IPS-NIHi7 (cell line): ENCODE measurements around the gene DSC2.
A peak's percentile ranks its signal among the peaks of the same experiment; 100 is the strongest.
"Not testable (repeated sequence)": the region's sequence is repeated elsewhere in the genome, so short reads cannot be mapped to it uniquely, and the experiment has no call there.

Experiments used
- DNase-seq: peaks from one replicate; pipeline ENCODE4 v3.0.0; 2012; ENCODE audit warnings: mixed read lengths; ENCODE audit errors: extremely low spot score

The DSC2 gene

DNA sequence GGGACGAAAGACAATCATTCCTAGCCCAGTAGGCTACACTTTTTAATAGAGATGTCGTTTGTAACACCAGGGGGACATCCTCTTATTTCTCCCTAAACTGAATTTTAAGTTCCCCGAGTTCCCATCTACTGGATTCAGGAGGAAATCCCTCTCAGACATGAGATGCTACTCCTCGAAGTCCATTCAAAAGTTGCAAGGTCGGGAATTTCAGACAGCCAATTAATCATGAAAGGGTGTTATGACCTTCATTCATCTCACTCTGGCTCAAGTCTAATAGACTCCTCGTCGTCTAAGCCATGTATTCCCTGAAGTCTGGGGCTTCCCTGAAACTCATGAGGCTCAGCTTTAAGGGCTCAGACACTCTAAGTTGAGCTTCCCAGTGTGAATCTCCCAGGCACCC lies 58.5 kb downstream of the DSC2 start:
- no peak for DNase-seq

- peak; percentile 58 for DNase-seq
Measured at GRCh38 chr18:31042406-31043181, 59.6 kb downstream of the DSC2 start, which contains the start of gene DSC3. DSC3 (minus strand) TSS chr18:31042742; CDS start chr18:31042660, 82 bp downstream.

DNA sequence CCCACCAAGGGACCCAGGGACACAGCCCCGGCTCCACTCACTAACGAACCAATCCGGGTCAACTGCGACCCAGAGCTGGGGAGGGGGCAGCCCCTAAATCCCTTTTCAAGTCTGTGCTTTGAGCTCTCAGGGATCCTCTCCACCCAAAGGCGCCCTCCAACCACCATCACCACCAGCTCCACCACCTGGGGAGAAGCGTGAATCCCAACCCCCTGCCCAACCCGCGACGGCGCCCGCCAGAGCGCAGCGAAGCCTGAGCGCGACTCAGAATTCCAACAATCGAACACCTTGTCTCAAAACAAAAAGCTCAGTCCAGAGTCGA lies 60.2 kb downstream of the DSC2 start:
- DNase-seq: peak; percentile 15

- DNase-seq: peak; percentile 43
Measured at GRCh38 chr18:31041271-31042083, 60.7 kb downstream of the DSC2 start.

DNA sequence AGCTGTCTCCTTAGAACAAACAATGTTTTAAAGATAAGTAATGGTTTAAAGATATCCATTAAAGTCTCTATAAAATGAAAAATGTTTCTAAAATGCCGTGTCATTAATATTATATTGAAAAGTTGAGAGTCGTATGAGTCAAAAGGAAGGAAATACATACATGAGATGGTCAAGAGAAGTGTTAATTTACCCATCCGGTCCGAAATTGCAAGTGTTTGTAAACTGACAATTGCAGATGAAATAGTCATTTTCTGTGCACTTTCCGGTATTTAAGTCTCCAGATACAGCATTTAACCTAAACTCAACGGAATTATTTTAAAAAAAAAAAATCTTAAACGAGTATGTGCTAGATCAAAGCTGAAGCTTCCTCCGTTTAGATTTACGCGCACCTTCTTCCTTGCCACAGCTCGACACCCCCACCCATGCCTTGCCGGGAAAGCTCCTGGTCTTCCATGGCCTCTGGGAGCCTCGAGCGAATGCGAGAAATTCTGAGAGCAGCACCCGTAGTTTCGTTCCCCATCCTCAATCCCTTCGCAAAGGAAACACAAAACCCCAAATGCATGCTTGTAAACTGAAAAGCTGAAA lies 61.4 kb downstream of the DSC2 start:
- DNase-seq: peak; percentile 35

GRCh38 chr18:31039426-31039825 lies 62.8 kb downstream of the DSC2 start:
- no peak for DNase-seq

DNA sequence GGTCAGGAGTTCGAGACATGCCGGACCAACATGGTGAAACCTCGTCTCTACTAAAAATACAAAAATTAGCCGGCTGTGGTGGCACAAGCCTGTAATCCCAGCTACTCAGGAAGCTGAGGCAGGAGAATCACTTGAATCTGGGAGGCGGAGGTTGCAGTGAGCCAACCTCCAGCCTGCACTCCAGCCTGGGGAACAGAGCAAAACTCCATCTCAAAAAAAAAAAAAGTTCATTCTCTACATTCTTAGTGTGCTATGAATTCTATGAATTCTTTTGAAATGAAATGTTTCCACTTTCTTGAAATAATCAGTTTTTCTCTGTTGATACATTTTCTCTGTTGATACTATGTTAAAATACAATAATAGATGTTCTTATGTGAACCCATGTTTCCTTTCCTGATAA lies 64.5 kb downstream of the DSC2 start:
- not testable (repeated sequence) for DNase-seq

DNA sequence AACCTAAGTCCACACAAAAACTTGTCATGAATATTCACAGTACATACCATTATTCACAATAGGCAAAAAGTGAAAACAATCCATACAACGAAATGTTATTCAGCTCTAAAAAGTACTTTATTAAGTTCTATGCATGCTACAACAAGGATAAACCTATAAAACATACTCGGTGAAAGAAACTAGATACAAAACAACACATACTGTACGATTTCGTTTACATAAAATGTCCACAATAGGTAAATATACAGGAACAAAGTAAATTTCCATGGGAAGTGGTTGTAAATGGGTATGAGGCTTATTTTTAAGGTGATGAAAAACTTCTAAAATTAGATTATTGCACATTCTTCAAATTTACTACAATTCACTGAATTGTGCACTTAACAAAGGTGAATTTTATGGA lies 67.7 kb downstream of the DSC2 start:
- no peak for DNase-seq

DNA sequence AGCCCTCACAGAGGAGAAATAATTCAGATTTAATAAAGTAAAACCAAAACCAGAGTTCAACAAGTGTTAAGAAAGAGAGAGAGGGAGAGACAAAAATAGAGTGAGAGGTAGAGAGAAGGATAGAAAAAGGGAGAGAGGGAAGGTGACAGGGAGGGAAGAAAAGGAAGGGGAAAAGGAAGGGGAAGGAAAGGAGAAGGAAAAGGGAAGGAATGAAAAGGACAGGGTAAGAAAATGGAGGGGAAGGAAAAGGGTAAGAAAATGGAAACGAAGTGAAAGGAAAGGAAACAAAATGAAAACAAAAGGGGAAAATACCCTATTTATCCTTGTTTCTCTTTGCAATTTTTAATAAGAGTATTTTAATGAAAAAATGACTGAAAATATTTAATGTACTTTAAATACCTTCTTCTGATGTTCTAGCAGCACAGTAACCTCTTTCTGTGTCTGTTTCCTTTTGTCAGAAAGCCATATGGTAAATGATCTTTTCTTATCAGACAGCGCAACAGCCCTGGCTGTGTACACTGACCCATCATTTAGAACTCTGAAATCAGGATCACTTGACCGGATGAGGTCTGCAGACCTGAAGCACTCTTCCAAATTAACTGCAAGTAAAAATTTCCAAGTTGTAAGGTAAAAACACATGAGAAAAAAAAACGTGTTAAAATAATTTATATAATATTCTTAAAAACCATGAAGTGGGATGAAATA lies 71.5 kb downstream of the DSC2 start:
- DNase-seq: no peak

- DNase-seq: no peak
Measured at GRCh38 chr18:31015715-31016434, 86.3 kb downstream of the DSC2 start.

DNA sequence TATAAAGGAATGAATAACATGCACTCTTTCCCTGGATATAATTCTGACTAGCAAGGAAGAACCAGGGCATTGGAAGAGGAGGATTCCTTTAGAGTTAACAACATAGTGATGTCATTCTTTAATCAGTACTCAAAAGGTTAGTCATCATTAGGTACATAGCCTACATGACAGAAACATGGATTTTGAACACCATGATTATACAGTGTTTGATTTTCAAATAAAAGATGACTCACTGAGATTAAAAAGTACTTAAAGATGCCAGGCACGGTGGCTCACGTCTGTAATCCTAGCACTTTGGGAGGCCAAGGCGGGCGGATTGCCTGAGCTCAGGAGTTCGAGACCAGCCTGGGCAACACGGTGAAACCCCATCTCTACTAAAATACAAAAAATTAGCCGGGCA lies 90.8 kb downstream of the DSC2 start:
- DNase-seq: not testable (repeated sequence)

- DNase-seq: no peak
Measured at GRCh38 chr18:31010601-31011000, 91.6 kb downstream of the DSC2 start.
